Activated effector memory CD4-positive, alpha-beta T cell treated with Interleukin-2 at 50 U/mL for 16 hours (primary cell): ENCODE data around the gene SPDYE16.
A peak's percentile ranks its signal among the peaks of the same experiment; 100 is the strongest.
"Not testable (repeated sequence)": the region's sequence is repeated elsewhere in the genome, so short reads cannot be mapped to it uniquely, and the experiment has no call there.

Source experiments
- DNase-seq: peaks from one replicate; pipeline ENCODE4 v3.0.0-alpha.2; 2020

Gene SPDYE16

DNA sequence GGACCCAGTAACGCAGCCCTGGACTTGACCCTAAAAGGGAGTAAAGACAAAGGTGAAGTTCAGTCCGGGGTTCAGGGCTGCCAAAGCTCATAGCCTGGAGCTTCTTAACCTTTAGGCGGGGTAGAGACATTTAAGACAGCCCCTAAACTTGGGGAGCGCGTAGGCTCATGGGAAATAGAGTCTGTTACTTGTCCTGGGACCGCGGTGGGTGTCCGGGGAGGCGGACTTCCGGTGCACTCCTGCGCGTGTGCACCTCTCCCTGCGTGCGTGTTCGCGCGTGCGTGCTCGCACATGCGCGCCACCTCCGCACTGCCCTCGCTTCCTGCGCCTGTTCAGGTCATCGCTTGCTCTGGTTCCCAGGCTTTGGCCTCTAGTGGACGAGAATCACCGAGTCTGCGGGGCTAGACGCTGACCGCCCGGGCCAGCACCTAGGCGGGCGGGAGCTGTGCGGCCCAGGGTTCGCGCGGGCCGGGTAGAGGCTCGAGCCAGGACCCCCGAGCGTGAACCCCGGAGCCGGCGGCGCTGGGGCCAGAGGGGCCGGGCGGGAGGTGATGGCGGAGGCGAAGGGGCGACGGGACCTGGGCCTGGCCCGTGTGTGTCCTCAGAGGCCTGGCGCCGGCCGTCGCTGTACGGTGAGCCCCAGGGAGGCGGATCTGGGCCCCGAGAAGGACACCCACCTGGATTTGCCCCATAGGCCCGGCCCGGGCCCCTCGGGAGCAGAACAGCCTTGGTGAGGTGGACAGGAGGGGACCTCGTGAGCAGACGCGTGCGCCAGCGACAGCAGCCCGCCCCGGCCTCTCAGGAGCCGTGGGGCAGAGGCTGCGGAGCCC is 6.1 kb upstream of the SPDYE16 start:
- peak; percentile 88 for DNase-seq

- DNase-seq, result not testable (repeated sequence)
Measured at GRCh38 chr7:76531643-76532042, 11.5 kb downstream of the SPDYE16 start.

DNA sequence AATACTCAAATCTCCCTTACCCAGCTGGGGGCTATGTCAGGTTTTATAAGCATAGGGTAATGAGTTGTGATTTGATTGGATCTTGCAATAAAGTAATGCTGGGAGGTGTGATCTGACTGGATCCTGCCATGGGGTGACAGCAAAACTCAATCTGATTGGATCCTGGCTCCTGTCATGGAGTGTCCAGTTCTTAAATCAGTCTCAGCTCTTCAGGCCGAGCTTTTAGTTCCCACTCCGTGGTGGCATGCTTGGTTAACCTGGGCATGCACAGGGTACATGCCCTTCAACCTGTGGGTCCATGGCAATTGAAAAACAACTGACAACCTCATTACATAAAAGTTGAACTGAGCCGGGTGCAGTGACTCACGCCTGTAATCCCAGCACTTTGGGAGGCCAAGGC is 16.9 kb downstream of the SPDYE16 start:
- DNase-seq, result not testable (repeated sequence)

GRCh38 chr7:76516932-76517331 is 26.2 kb downstream of the SPDYE16 start:
- not testable (repeated sequence) for DNase-seq

DNA sequence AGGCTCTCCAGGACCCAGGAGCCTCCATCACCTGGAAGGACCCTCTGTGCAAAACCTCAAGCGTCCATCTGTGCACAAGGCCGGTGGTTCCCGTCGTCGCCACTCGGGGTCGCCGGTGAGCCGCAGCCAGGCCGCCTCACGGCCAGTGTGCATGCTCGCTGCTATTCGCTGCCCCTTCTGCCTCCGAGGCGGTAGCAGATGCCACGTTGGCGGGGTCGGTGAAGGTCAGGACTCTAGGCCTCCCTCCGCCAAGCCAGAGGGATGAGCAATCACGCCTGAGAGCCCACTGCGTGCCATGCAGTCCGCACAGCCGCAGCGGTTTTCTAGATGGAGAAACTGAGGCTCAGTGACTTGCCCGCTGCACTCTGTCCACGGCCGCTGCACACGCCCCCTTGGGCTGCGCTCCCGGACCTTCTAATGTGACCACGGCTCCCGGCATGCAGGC is 27.1 kb downstream of the SPDYE16 start:
- DNase-seq, result no peak

- DNase-seq, result no peak
Measured at GRCh38 chr7:76514926-76515771, 27.9 kb downstream of the SPDYE16 start.

- DNase-seq, result no peak
Measured at GRCh38 chr7:76513817-76514799, 29.0 kb downstream of the SPDYE16 start.

- no peak for DNase-seq
Measured at GRCh38 chr7:76512941-76513816, 29.9 kb downstream of the SPDYE16 start.

GRCh38 chr7:76511911-76512885 is 30.9 kb downstream of the SPDYE16 start:
- not testable (repeated sequence) for DNase-seq

DNA sequence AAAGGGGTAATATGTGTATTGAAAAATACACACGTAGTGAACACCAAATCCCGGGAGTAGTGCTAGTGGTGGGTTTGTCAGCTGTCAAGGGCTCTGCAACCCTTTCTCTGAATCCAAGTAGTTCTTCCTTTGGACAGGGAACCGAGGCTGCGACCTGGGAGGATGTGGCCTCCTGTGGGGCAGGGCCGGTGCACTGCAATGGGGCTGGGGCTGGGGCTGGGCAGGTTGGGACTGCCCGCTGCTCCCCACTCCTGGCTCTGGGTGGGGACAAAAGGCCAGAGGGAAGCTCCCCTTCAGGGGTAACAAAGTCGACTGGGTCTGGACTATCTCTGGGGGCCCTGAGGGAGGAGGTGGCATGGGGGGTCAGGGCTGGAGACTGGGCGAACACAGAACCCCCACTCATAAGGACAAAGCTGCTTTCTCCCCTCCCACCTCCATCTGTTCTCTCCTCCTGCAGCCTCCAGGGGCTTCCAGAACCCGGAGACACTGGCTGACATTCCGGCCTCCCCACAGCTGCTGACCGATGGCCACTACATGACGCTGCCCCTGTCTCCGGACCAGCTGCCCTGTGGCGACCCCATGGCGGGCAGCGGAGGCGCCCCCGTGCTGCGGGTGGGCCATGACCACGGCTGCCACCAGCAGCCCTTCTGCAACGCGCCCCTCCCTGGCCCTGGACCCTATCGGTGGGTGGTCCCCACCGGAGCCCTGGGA is 31.7 kb downstream of the SPDYE16 start:
- not testable (repeated sequence) for DNase-seq

- DNase-seq, result no peak
Measured at GRCh38 chr7:76509931-76510877, 32.9 kb downstream of the SPDYE16 start, which contains the start of gene UPK3B. Gene UPK3B (plus strand): TSS chr7:76510552. CDS start chr7:76510653, 101 bp downstream.

DNA sequence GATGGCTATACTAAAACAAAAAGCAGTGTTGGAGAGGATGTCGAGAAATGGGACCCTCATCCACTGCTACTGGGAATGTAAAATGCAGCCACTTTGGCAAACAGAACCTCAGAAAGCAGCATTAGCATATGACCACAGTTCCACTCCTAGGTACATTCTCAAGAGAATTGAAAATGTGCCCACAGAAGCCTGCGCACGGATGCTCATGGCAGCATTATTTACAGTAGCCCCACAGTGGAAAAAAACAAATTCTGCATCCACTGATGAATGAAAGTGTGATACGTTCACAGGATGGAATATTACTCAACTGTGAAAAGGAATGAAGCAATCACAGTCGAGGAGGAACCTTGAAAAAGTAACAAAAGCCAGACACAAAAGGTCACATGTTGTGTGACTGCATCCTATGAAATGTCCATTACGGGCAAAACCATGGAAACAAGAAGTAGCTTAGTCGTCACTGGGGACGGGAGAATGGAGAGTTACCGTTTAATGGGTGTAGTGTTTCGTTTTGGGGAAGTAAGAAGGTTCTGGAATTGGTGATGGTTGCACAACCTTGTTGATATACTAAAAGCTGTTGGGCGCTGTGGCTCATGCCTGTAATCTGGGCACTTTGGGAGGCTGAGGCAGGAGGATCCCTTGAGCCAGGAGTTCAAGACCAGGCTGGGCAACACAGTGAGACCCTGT is 35.2 kb downstream of the SPDYE16 start:
- DNase-seq, result no peak

GRCh38 chr7:76506643-76507042 is 36.5 kb downstream of the SPDYE16 start:
- not testable (repeated sequence) for DNase-seq

DNA sequence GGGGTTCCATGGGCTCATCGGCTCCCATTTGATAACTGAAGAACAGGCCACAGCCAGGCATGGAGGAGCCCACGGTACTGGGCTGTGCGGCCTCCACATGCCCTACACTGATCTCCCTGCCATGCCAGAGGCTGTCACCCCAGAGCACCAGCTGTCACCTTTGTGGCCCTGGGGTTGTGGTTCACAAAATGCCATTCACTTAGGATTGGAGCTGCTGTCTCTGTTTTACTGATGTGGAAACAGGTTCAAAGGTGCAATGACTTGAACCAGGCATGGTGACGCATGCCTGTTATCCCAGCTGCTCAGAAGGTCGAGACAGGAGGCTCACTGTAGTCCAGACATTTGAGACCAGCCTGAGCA is 37.0 kb downstream of the SPDYE16 start:
- no peak for DNase-seq

DNA sequence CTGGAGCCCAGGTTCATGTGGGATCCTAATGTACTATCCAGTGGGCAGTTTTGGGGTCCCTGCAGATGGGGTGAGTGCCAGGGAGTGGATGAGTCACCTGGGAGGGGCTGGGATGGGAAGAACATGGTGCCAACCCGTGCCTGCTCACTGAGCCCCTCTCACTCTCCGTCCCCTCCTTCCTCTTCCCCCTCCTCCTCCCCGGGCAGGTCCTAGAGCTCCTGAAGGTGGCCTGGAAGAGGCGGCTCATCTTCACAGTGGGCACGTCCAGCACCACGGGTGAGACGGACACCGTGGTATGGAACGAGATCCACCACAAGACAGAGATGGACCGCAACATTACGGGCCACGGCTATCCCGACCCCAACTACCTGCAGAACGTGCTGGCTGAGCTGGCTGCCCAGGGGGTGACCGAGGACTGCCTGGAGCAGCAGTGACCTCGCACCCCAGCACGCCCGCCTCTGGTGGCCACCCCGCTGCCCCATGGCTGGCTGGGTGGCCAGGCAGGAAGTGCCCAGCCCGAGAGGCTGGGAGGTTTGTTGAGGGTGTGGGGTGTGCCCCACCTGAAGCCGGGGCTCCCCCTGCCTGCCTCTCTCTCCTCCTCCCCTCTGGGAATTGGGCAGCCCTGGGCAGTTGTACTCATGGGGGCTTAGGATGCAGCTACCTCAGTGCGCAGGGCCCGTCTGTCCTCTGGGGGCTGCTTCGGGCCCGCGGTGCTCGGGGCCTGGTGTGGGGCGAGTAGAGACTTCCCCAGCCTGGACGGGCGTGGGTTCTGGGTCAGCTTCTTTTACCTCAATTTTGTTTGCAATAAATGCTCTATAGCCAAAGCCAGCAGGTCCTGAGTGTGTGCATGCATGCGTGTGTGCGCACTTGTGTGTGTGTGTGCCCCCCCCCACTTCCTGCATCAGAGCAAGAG is 37.7 kb downstream of the SPDYE16 start:
- no peak for DNase-seq

DNA sequence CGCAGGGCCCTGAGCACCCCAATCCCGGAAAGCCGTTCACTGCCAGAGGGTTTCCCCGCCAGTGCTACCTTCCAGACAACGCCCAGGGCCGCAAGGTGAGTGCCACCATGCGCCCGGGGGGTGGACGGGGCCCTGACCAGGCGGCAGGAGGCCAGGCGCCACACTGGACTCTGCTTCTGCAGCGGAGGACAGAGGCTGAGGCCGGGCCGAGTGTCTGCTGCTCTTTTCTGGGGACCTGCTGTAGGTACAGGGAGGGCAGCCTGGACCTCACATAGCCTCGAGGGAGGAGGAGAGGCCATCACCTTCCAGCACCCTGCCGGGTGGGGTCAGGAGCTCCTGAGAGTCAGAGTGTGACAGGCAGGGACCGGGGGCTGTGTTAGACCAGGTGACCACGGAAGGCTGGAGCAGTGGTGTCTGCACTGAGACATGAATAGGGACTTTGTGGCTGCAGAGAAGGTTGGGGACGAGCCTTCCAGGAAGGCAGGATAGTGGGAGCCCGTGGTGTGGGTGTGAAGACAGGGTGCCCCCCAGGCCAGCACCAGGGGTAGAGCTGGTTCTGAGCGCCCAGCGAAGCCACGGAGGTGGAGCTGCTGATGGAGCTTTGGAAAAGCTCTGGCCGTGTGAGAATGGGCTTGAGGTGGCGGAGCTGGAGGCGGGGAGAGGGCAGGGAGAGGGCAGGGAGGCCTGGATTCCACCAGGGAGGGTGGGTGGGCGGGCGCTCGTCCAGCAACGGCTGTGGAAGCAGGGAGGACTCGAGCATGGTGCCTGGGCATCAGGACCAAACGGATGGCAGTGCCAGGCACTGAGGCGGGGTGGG is 38.5 kb downstream of the SPDYE16 start:
- DNase-seq, result not testable (repeated sequence)
